HEK293 (cell line): Measurements from ENCODE around the gene KCNK18.

Experiments
- CTCF ChIA-PET: fragments of 350-600 bp; formaldehyde crosslinking; extraction: SDS; loops from one replicate; lab custom pipeline; 2021; ENCODE audit warnings: antibody characterized with exemption; lab: Yijun Ruan, JAX
- POLR2A ChIA-PET: fragments of 300-600 bp; formaldehyde crosslinking; extraction: SDS; loops from one replicate; lab custom pipeline; 2020; ENCODE audit warnings: antibody characterized with exemption, inconsistent platforms; lab: Yijun Ruan, JAX
- H3K27ac ChIP-seq: fragments of 200-500 bp; sonication (Bioruptor generic); 2 replicates; pipeline ENCODE4 v1.5.1; 2014; ENCODE audit warnings: low read depth, low read length, control low read depth, inconsistent platforms; ENCODE audit errors: extremely low read depth
- H3K36me3 ChIP-seq, 2 experiments: fragments of 200-500 bp in 1 of 2; sonication (Bioruptor generic) in 1 of 2; 1 replicate in 1 of 2; 2 replicates in 1 of 2; pipeline ENCODE4 v1.5.1; 2014 to 2017; ENCODE audit warnings: inconsistent platforms in 2 of 2, low read length in 2 of 2; ENCODE audit not compliant: control insufficient read depth in 2 of 2, insufficient read depth in 1 of 2
- H3K4me1 ChIP-seq: fragments of 200-500 bp; sonication (Bioruptor generic); 2 replicates; pipeline ENCODE4 v1.5.1; 2014; ENCODE audit warnings: mild to moderate bottlenecking, low read length, inconsistent platforms; ENCODE audit not compliant: control insufficient read depth, insufficient read depth
- H3K4me3 ChIP-seq: 2 replicates; pipeline ENCODE4 v1.5.1; 2011; ENCODE audit warnings: low read depth, mild to moderate bottlenecking, control low read depth, low read length, moderate library complexity
- H3K9me3 ChIP-seq: fragments of 200-500 bp; sonication (Bioruptor generic); 2 replicates; pipeline ENCODE4 v1.5.1; 2014; ENCODE audit warnings: low read depth, low read length, inconsistent platforms; ENCODE audit not compliant: control insufficient read depth, insufficient read depth
- EGR2 ChIP-seq: fragments of 450-650 bp; formaldehyde crosslinking; IDR thresholded peaks from 2 replicates; pipeline ENCODE4 v1.5.1; 2016; ENCODE audit warnings: low read depth, missing biosample characterization, missing genetic modification characterization
- GLI4 ChIP-seq: fragments of 450-650 bp; formaldehyde crosslinking; IDR thresholded peaks from 2 replicates; pipeline ENCODE4 v1.5.1; 2016; ENCODE audit warnings: missing biosample characterization, missing genetic modification characterization
- GLIS1 ChIP-seq: fragments of 450-650 bp; formaldehyde crosslinking; IDR thresholded peaks from 2 replicates; pipeline ENCODE4 v1.5.1; 2016; ENCODE audit warnings: missing biosample characterization, missing genetic modification characterization
- HIC1 ChIP-seq: fragments of 450-650 bp; formaldehyde crosslinking; IDR thresholded peaks from 2 replicates; pipeline ENCODE4 v1.5.1; 2016; ENCODE audit warnings: missing biosample characterization, missing genetic modification characterization
- KLF8 ChIP-seq: fragments of 450-650 bp; formaldehyde crosslinking; IDR thresholded peaks from 2 replicates; pipeline ENCODE4 v1.5.1; 2016; ENCODE audit warnings: missing biosample characterization, missing genetic modification characterization
- PBX3 ChIP-seq: sonication (generic); formaldehyde crosslinking; IDR thresholded peaks from 2 replicates; pipeline ENCODE4 v1.8.1; 2022; ENCODE audit warnings: mild to moderate bottlenecking, moderate library complexity, missing genetic modification reagents
- REPIN1 ChIP-seq: fragments of 450-650 bp; formaldehyde crosslinking; IDR thresholded peaks from 2 replicates; pipeline ENCODE4 v1.5.1; 2017; ENCODE audit warnings: missing biosample characterization, missing genetic modification characterization, low read depth
- REST ChIP-seq: fragments of 450-650 bp; formaldehyde crosslinking; IDR thresholded peaks from 2 replicates; pipeline ENCODE4 v1.5.1; 2016; ENCODE audit warnings: missing biosample characterization, missing genetic modification characterization
- SP7 ChIP-seq: fragments of 450-650 bp; formaldehyde crosslinking; IDR thresholded peaks from 2 replicates; pipeline ENCODE4 v1.5.1; 2016; ENCODE audit warnings: missing biosample characterization, missing genetic modification characterization
- YY1 ChIP-seq: fragments of 450-650 bp; formaldehyde crosslinking; IDR thresholded peaks from 2 replicates; pipeline ENCODE4 v1.5.1; 2018; ENCODE audit warnings: missing biosample characterization, missing genetic modification characterization
- ZBTB20 ChIP-seq: fragments of 450-650 bp; formaldehyde crosslinking; IDR thresholded peaks from 2 replicates; pipeline ENCODE4 v1.5.1; 2016; ENCODE audit warnings: missing biosample characterization, missing genetic modification characterization
- ZFHX2 ChIP-seq: fragments of 450-650 bp; formaldehyde crosslinking; conservative IDR thresholded peaks from 2 replicates; pipeline ENCODE4 v1.5.1; 2016; ENCODE audit warnings: missing biosample characterization, missing genetic modification characterization
- ZNF112 ChIP-seq: fragments of 450-650 bp; formaldehyde crosslinking; IDR thresholded peaks from 2 replicates; pipeline ENCODE4 v1.5.0; 2017; ENCODE audit warnings: missing biosample characterization, missing genetic modification characterization
- ZNF146 ChIP-seq: fragments of 450-650 bp; formaldehyde crosslinking; IDR thresholded peaks from 2 replicates; pipeline ENCODE4 v1.5.1; 2016; ENCODE audit warnings: missing biosample characterization, missing genetic modification characterization
- ZNF335 ChIP-seq: fragments of 450-650 bp; formaldehyde crosslinking; conservative IDR thresholded peaks from 2 replicates; pipeline ENCODE4 v1.5.1; 2016; ENCODE audit warnings: missing biosample characterization, missing genetic modification characterization
- ZNF362 ChIP-seq: fragments of 450-650 bp; formaldehyde crosslinking; IDR thresholded peaks from 2 replicates; pipeline ENCODE4 v1.5.1; 2016; ENCODE audit warnings: missing biosample characterization, missing genetic modification characterization
- ZNF423 ChIP-seq: fragments of 450-650 bp; formaldehyde crosslinking; IDR thresholded peaks from 2 replicates; pipeline ENCODE4 v1.5.1; 2016; ENCODE audit warnings: missing biosample characterization, missing genetic modification characterization
- ZNF560 ChIP-seq: fragments of 450-650 bp; formaldehyde crosslinking; IDR thresholded peaks from 2 replicates; pipeline ENCODE4 v1.5.1; 2017; ENCODE audit warnings: missing biosample characterization, missing genetic modification characterization, borderline replicate concordance
- ZNF561 ChIP-seq: fragments of 450-650 bp; IDR thresholded peaks from 2 replicates; pipeline ENCODE4 v1.5.1; 2018; ENCODE audit warnings: missing biosample characterization, missing genetic modification characterization, borderline replicate concordance
- ZNF580 ChIP-seq: fragments of 450-650 bp; formaldehyde crosslinking; IDR thresholded peaks from 2 replicates; pipeline ENCODE4 v1.5.1; 2016; ENCODE audit warnings: missing biosample characterization, missing genetic modification characterization
- ZNF629 ChIP-seq: fragments of 450-650 bp; formaldehyde crosslinking; IDR thresholded peaks from 2 replicates; pipeline ENCODE4 v1.5.1; 2017; ENCODE audit warnings: missing biosample characterization, missing genetic modification characterization
- ZNF692 ChIP-seq: fragments of 450-650 bp; formaldehyde crosslinking; IDR thresholded peaks from 2 replicates; pipeline ENCODE4 v1.5.1; 2016; ENCODE audit warnings: missing biosample characterization, missing genetic modification characterization
- ZNF777 ChIP-seq: fragments of 450-650 bp; formaldehyde crosslinking; IDR thresholded peaks from 2 replicates; pipeline ENCODE4 v1.5.1; 2017; ENCODE audit warnings: missing biosample characterization, missing genetic modification characterization, borderline replicate concordance
- ZXDB ChIP-seq: fragments of 450-650 bp; formaldehyde crosslinking; IDR thresholded peaks from 2 replicates; pipeline ENCODE4 v1.5.1; 2016; ENCODE audit warnings: missing biosample characterization, missing genetic modification characterization
- TF ChIP-seq, protein P1 (sequence below): fragments of 450-650 bp; formaldehyde crosslinking; IDR thresholded peaks from 2 replicates; pipeline ENCODE4 v1.5.1; 2017; ENCODE audit warnings: missing biosample characterization, mild to moderate bottlenecking, missing genetic modification characterization, moderate library complexity

Gene KCNK18

DNA sequence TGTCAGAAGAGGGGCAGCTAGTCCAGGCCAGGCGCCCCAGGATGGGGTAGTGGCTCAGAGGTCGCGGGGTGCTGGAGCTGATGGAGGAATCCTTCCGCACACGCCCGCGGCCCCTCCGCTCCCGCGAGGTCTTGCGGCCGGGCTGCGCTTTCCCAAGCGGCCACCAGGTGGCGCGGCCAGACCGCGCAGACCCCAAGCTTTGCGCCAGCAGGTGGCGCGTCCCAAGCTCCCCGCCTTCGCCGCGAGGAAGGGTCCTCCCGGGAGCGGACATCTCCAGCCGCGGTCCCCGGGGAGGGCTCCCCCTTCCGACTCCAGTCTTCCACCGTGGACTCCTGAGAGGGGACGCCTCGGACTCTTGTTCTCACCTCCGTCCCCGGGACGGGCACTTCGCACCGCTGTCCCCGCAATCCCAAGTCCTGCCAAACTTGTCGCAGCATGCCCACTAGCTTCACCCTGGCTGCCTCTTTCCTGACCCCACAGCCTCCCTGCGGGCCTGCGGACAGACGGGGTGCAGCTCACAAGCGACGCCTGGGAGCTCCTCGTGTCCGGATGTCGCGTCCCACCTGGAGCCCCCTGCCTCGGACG lies 19.4 kb downstream of the KCNK18 start:
- H3K4me1 ChIP-seq = peaks cover 3% of the 10 kb centered on the region; the same call in 1 of the 2 replicates
- peak overlapping the region; percentile 34; the same call in 1 of the 2 replicates for H3K27ac ChIP-seq
- H3K36me3 ChIP-seq = no peaks in the 10 kb centered on the region
- no peaks in the 10 kb centered on the region for H3K9me3 ChIP-seq
- ChIA-PET POLR2A (interaction anchor here (1.4 kb wide), 1 partner anchor 103 kb away, joined by 5 read pairs; no protein-coding TSS in a partner anchor), CTCF (interaction anchor here (0.6 to 4.9 kb wide), 71 partner anchors 10 to 1330 kb away, joined by 3 to 142 read pairs (median 5); no protein-coding TSS in a partner anchor)
- peak overlapping the region; percentile 34 for H3K4me3 ChIP-seq
- TF ChIP-seq ZNF561 (tag by site-specific recombination) (peak; percentile 56; the same call in 1 of the 2 replicates), ZFHX2 (peak; percentile 15; the same call in 1 of the 2 replicates), ZXDB (peak; percentile 59; the same call in 1 of the 2 replicates), ZNF777 (tag by site-specific recombination) (0 out of 2 replicates have a peak, but pooled peaks have one; percentile 12), ZNF692 (peak; percentile 80), ZNF423 (tag by site-specific recombination) (peak; percentile 76; the same call in 1 of the 2 replicates), GLIS1 (tag by site-specific recombination) (peak; percentile 53; the same call in 1 of the 2 replicates), ZNF335 (tag by site-specific recombination) (peak; percentile 96), ZNF146 (0 out of 2 replicates have a peak, but pooled peaks have one; percentile 26), REST (tag by site-specific recombination) (peak; percentile 58; the same call in 1 of the 2 replicates), YY1 (tag by site-specific recombination) (peak; percentile 39; the same call in 1 of the 2 replicates), ZNF112 (tag by site-specific recombination) (no peak), EGR2 (tag by site-specific recombination) (0 out of 2 replicates have a peak, but pooled peaks have one; percentile 28), SP7 (tag by site-specific recombination) (peak; percentile 73), ZNF629 (tag by site-specific recombination) (peak; percentile 71), HIC1 (tag by site-specific recombination) (no peak), ZNF580 (tag by site-specific recombination) (0 out of 2 replicates have a peak, but pooled peaks have one; percentile 62), ZNF362 (tag by site-specific recombination) (0 out of 2 replicates have a peak, but pooled peaks have one; percentile 22), KLF8 (tag by site-specific recombination) (peak; percentile 51; the same call in 1 of the 2 replicates), ZBTB20 (0 out of 2 replicates have a peak, but pooled peaks have one; percentile 18), ZNF560 (tag by site-specific recombination) (no peak), GLI4 (no peak), REPIN1 (no peak), PBX3 (peak; percentile 81; the same call in 1 of the 2 replicates)
- TF ChIP-seq, protein P1, sequence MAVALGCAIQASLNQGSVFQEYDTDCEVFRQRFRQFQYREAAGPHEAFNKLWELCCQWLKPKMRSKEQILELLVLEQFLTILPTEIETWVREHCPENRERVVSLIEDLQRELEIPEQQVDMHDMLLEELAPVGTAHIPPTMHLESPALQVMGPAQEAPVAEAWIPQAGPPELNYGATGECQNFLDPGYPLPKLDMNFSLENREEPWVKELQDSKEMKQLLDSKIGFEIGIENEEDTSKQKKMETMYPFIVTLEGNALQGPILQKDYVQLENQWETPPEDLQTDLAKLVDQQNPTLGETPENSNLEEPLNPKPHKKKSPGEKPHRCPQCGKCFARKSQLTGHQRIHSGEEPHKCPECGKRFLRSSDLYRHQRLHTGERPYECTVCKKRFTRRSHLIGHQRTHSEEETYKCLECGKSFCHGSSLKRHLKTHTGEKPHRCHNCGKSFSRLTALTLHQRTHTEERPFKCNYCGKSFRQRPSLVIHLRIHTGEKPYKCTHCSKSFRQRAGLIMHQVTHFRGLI (tag by site-specific recombination) = 0 out of 2 replicates have a peak, but pooled peaks have one; percentile 27
